HG02610 (cell line): ENCODE results near the gene CEMIP2.

Experiments used
- ATAC-seq: cut with Tn5 transposase; IDR thresholded peaks from one replicate; pipeline ENCODE4 v1.9.1; 2021; ENCODE audit warnings: mild to moderate bottlenecking, moderate library complexity; ENCODE audit not compliant: unreplicated experiment

The CEMIP2 gene

DNA sequence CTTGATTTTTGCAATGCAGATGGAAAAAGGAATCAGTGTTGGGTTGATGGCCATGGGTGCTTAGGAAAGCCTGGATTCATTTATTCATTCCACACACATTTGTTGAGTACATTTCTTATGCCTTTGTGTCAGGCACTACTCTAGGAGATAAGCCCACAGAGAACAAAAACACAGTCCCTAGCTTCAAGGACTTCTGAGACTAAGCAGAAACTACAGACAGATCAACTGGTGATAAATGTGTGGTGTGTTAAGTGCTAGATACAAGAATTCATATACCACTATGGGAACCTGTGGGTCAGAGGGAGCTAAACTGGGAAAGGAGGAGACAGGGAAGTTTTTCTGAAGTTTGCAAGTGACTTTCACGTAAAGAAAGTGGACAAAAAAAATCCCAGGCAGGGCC, 119.9 kb downstream of the CEMIP2 start:
- ATAC-seq, result no peak

DNA sequence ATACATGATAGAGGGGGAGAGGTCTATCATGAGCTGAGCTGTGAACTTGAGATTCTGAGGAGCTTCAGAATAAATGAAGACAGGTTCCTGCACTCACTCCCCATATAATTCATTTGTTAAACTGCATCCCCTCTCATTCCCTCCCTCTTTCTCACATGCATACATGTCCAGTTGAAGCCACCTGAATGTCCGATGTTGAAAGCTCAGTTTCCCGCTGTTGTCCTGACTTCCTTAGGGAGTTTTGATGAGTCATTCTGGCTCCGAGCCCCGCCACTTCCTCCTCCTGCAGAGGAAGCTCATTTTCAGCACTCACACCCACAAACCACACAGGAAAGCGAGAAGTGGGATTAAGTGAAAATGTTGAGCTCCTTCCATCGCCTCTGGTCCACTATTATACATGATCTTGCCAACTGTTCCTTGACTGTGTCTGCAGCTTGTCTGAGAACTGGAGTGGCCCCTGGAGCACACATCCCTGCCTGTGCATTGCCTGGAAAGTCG, 121.2 kb downstream of the CEMIP2 start:
- ATAC-seq, result peak; percentile 81

DNA sequence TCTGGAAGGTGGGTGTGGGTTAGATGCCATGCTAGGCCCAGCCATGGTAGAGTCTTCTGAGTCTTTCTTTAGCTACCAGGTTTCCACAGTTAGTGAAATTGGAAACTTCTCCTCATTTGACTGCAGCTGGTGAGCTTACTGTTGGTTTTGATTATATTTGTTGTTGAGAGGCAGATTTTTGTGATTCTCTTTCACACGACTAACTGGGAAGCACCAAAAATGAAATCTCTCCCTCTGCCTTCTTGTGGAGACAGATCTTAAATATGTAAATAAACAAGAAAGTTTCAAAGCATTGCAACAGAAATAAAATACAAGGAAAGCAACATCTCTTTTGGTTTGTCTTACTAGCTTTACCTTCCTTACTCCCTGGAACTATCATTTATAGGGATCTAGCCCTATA, 122.2 kb downstream of the CEMIP2 start:
- no peak for ATAC-seq

DNA sequence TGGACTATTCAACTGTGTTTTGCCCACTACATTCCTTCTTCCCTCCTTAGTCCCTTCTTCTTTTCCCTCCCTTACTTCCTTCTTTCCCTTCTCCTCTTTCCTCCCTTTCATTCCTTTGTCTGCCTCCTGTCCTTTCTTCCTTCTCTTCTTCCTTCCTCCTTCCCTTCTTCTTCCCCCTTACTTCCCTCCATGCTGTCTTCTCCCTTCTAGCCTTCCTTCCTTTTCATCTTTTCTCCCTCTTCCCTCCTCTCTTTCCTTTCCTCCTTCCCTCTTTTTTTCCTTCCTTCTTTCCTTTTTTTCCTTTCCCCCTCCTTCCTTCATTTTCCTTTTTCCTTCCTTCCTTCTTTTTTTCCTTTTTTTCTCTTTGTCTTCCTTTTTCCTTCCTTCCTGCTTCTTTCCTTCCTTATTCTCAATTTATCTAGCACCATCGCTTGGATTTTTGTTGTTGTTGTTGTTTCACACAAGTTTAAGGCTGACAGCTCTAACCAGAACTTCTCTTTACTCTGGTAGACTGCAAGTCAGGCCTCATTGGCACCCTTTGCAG, 123.4 kb downstream of the CEMIP2 start:
- no peak for ATAC-seq

DNA sequence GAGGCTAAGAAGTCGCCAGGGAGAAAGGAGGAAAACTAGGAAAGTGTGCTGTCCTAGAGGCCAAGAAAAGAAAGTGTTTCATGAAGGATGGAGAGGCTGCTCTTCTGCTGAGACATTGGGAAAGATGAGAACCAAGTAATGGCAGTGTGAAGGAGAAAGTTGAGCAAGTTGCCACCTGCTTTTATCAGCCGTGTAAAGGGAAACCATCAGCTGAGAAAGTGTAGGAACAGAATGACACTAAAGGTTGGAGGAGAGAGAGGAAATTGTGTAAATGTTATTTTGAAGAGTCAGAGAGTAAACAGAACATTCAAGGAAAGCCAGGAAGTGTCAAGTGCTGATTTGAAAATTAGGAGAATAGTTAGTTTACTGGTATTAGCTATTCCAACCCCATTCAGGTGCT, 125.0 kb downstream of the CEMIP2 start:
- ATAC-seq, result no peak

DNA sequence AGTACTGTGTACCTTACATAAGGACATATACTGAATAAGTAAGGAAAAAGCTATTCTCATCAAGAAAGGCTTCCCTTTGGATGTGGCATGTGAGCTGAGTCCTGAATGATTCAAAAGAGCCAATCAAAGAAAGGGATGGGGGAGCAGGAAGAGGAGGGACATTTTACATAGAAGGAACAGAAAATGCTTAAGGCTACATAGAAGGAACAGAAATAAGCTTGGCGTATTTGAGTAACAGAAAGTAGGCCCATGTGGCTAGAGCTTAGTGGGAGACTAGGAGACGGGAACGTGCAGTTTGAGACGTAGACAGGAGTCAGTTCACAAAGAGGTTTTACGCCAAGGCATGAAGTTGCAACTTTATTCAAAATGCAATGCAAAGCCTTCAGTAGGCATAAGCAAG, 126.3 kb downstream of the CEMIP2 start:
- no peak for ATAC-seq

DNA sequence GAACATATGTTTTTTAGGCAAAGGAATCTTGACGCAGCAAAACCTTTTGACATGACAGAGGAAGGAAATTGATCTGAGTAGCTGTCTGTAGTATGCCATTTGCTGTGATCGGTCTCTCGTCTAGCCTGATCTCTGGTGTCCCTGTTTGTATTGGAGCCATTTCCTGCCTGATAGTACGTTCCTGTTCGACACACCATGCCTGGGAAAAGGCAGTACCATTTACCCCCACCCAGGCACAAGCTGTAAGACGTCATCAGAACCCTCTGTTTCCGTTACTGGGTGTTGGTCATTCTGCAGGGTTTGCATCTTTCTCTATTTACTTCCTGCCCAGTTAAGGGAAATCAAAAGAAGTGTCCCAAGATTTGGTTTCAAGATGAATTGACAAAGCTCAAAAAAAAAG, 129.7 kb downstream of the CEMIP2 start:
- no peak for ATAC-seq

DNA sequence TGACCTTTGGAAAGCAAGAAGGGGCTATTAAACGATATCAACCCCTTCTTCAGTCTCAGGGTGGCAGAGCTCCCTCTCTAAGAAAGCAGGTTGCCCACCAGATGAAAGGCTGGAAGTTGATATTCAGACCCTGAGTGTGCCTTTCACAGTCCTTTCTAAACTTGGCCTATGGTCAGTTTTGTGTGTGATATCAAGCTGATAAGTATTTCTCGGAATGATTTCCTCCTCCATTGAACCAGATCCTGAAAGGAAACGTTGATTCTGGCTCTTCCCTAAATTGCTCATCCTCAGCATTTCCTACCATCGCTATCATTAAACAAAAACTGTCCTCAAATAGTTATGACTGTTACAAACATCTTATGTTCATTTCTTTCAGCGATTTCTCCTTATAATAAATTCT, 130.4 kb downstream of the CEMIP2 start:
- no peak for ATAC-seq

DNA sequence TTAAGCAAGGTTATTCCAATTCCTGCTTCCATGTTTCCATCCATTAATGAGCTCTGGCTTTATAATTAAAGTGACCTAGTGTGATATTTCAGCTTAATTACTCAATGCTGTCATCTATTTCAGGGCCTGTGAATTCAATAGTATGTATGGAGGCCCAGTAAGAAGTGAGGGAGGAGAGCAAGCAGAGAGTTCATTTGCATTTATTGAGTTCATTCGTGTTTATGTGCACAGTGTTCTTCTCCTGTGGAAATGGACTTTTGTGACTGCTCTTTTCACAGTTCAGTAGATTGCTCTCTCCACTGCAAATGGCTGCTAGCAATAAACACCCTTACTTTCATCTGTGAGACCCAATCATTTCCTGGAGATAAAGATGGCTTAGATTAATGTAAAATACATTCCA, 130.9 kb downstream of the CEMIP2 start:
- ATAC-seq, result no peak

DNA sequence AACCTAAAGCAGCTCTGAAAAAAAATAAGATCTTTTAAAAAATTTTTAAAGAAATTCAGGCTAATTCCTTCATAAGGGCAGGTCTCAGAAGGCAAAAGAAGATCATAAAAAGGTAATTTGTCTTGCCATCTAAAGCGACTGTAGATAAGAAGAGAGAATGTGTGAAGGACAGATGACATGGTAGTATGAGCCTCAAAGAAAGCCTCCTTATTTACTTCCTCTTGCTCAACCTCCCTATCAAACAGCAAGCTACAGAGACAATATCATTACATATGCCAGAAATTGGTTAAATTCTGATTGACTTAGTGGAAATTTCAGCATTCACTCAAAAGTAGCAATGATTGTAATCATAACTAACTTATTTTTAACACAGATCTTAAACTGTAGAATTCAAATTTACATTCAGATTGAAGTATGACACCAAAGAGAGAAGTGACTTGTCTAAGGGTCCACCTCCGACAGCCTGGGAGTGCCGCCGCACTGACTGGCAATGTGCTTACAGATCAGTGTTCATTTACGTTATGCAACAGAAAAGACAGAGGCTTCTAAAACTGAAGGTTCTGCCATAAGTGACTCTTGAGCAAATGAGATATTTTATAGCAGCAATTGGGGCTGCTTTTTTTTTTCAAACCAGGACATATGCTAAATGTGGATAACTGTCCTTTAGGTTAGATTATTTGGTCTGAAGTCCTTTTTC, 132.0 kb downstream of the CEMIP2 start:
- ATAC-seq, result no peak

DNA sequence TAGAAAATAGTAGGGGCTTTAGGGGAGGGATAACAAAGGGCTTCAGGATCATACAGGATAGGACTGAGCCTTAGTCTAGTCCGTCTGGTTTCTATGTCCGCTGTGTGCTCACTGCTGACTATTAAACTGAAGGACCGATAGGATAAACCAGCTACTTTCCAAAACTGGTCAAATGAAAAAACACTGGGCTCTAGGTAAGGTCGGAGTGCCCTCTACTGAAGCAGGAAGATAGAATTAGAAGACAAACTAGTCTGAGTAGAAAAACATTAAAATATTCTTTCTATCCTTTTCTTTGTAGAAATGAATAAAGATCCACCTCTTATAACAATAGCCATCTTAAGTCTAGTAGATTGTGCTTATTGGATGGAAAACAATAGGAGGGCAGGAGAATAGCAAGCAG, 133.6 kb downstream of the CEMIP2 start:
- no peak for ATAC-seq
